Hepatocyte (in vitro differentiated cells): ENCODE data around the gene CBLIF.
"Not testable (repeated sequence)": the region's sequence is repeated elsewhere in the genome, so short reads cannot be mapped to it uniquely, and the experiment has no call there.

Experiments
- EZH2 ChIP-seq: fragments of 200-600 bp; sonication (generic); IDR thresholded peaks from 2 replicates; pipeline ENCODE4 v1.6.1; 2016; ENCODE audit warnings: antibody characterized with exemption, mild to moderate bottlenecking, borderline replicate concordance
- TF ChIP-seq, protein P1 (sequence below): fragments of 200-600 bp; sonication (generic); IDR thresholded peaks from 2 replicates; pipeline ENCODE4 v1.5.1; 2016; ENCODE audit warnings: antibody characterized with exemption, mild to moderate bottlenecking; ENCODE audit not compliant: poor library complexity

DNA sequence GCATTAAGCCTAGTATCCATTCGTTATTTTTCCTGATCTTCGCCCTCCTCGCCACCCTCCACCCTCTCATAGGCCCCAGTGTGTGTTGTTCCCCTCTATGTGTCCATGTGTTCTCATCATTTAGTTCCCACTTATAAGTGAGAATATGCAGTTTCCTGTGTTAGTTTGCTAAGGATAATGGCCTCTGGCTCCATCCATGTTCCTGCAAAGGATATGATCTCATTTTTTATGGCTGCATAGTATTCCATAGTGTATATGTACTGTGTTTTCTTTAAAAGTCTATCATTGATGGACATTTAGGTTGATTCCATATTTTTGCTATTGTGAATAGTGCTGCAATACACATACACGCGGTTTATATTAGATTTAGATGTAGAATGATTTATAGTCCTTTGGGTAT, 6.1 kb upstream of the CBLIF start:
- not testable (repeated sequence) for TF ChIP-seq EZH2
- TF ChIP-seq, protein P1, sequence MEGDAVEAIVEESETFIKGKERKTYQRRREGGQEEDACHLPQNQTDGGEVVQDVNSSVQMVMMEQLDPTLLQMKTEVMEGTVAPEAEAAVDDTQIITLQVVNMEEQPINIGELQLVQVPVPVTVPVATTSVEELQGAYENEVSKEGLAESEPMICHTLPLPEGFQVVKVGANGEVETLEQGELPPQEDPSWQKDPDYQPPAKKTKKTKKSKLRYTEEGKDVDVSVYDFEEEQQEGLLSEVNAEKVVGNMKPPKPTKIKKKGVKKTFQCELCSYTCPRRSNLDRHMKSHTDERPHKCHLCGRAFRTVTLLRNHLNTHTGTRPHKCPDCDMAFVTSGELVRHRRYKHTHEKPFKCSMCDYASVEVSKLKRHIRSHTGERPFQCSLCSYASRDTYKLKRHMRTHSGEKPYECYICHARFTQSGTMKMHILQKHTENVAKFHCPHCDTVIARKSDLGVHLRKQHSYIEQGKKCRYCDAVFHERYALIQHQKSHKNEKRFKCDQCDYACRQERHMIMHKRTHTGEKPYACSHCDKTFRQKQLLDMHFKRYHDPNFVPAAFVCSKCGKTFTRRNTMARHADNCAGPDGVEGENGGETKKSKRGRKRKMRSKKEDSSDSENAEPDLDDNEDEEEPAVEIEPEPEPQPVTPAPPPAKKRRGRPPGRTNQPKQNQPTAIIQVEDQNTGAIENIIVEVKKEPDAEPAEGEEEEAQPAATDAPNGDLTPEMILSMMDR, result not testable (repeated sequence)
